Immature natural killer cell (primary cell): ENCODE data around the gene RNF32. TPM values are rescaled to one million over a fixed set of nuclear protein-coding genes. Genes with fewer than 3 reads are reported as not detected.
A peak's percentile ranks its signal among the peaks of the same experiment; 100 is the strongest.

Experiments
- DNase-seq, 3 donors: peaks; one replicate each; pipeline ENCODE4 v3.0.0; 2022; ENCODE audit warnings: mixed read lengths in 1 of 3
- H3K27ac Mint-ChIP-seq, 6 donors: one replicate each; pipeline ENCODE4 v1.8.0; 2020; ENCODE audit warnings: mixed read lengths in 6 of 6, mild to moderate bottlenecking in 5 of 6, inconsistent platforms in 4 of 6, moderate library complexity in 3 of 6
- H3K27me3 Mint-ChIP-seq, 3 donors: one replicate each; pipeline ENCODE4 v1.8.0; 2020 to 2021; ENCODE audit warnings: low read depth in 3 of 3, mild to moderate bottlenecking in 3 of 3, mixed read lengths in 3 of 3, moderate library complexity in 3 of 3, inconsistent platforms in 1 of 3
- H3K36me3 Mint-ChIP-seq, 3 donors: one replicate each; pipeline ENCODE4 v1.8.0; 2020; ENCODE audit warnings: mixed read lengths in 3 of 3, inconsistent platforms in 2 of 3, mild to moderate bottlenecking in 2 of 3
- H3K4me1 Mint-ChIP-seq, 2 donors: one replicate each; pipeline ENCODE4 v1.8.0; 2020; ENCODE audit warnings: inconsistent platforms in 2 of 2, mild to moderate bottlenecking in 2 of 2, mixed read lengths in 2 of 2, moderate library complexity in 1 of 2
- H3K4me3 Mint-ChIP-seq, 5 donors: one replicate each; pipeline ENCODE4 v1.8.0; 2020; ENCODE audit warnings: mild to moderate bottlenecking in 5 of 5, mixed read lengths in 5 of 5, inconsistent platforms in 3 of 5, moderate library complexity in 3 of 5
- H3K9me3 Mint-ChIP-seq, 6 donors: one replicate each; pipeline ENCODE4 v1.8.0; 2020; ENCODE audit warnings: mild to moderate bottlenecking in 6 of 6, mixed read lengths in 6 of 6, inconsistent platforms in 4 of 6, moderate library complexity in 3 of 6
- polyA plus RNA-seq, 3 donors: library from polyadenylated mRNA; unstranded; fragments of 300-500 nt; fragmentation: Illumina TruSeq; gene quantifications; one replicate each; pipeline ENCODE4 v1.2.3, GENCODE V29; 2021

RNF32 gene
- polyA plus RNA-seq, result 1 to 10 TPM in 1 of 3 donors, under 1 TPM in 2; 0.32 to 4.7 (median 0.57) TPM

- peaks cover 0 to 5% (median under 1%) of the 10 kb centered on the region in 6 donors for H3K9me3 Mint-ChIP-seq
- H3K4me3 Mint-ChIP-seq, result peak within 1 kb of the TSS; percentile 77 to 89 (median 84)
- H3K27ac Mint-ChIP-seq, result peak within 1 kb of the TSS in 3 of 6 donors; percentile 5 to 35 (median 8)
- peaks cover 13 to 18% of the 10 kb centered on the region in 2 donors for H3K4me1 Mint-ChIP-seq
- peaks cover 6 to 24% (median 20%) of the 10 kb centered on the region in 3 donors for H3K27me3 Mint-ChIP-seq
- H3K36me3 Mint-ChIP-seq, result peaks cover 0 to 4% (median 2%) of the 10 kb centered on the region in 3 donors
- DNase-seq, result peak; percentile 55 to 73 (median 69)
These were observed at the start of gene RNF32 for GRCh38 chr7:156640257-156640948. Gene RNF32 (plus strand): TSS chr7:156640774. CDS start chr7:156643878, 3,104 bp downstream.

- no peaks in the 10 kb centered on the region for H3K4me1 Mint-ChIP-seq
- peaks cover 0 to 8% (median 3%) of the 10 kb centered on the region in 6 donors for H3K9me3 Mint-ChIP-seq
- peaks cover 0 to 4% (median 1%) of the 10 kb centered on the region in 3 donors for H3K27me3 Mint-ChIP-seq
- H3K4me3 Mint-ChIP-seq, result no peak overlapping the region
- peaks cover 0 to 5% (median under 1%) of the 10 kb centered on the region in 3 donors for H3K36me3 Mint-ChIP-seq
- no peak for DNase-seq
- H3K27ac Mint-ChIP-seq, result no peak overlapping the region
These were observed 48.3 kb upstream of the RNF32 start for GRCh38 chr7:156592155-156592884.

DNA sequence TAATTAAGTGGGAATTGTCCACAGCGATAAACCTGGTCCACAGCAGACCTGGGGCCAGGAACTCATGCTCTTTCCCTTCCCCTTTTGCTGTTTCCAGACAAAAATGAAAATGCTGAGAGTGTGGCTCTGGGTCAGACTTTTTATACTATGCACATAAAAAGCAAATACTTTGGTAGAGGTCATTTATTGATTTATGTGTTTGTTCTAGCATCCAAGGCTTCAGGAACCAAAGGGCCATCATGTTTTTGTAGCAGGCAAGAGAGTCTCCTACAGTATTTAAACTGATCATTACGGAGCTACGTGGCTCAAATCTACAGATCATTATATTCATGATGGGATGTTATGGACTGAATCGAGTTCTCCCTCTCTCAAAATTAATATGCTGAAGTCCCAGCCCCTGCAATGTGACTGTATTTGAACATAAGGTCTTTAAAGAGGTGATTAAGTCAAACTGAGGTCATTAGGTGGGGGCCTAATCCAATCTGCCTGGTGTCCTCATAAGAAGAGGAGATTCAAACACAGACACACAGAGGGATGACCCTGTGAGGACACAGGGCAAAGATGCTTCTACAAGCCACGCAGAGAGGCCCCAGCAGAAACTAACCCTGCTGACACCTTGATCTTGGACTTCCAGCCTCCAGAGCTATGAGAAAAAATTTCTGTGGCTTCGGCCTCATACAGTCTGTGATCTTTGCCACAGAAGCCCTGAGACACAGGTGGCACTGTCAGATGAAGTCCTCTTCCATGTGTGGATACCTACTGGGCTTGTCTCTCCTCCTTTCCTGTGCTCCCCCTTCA, 46.1 kb upstream of the RNF32 start:
- H3K36me3 Mint-ChIP-seq, result peaks cover 0 to 5% (median 0%) of the 10 kb centered on the region in 3 donors
- DNase-seq, result no peak
- no peak overlapping the region for H3K4me3 Mint-ChIP-seq
- no peak overlapping the region for H3K27ac Mint-ChIP-seq
- peaks cover 0 to 8% (median 3%) of the 10 kb centered on the region in 6 donors for H3K9me3 Mint-ChIP-seq
- H3K4me1 Mint-ChIP-seq, result no peaks in the 10 kb centered on the region
- peaks cover 0 to 4% (median 2%) of the 10 kb centered on the region in 3 donors for H3K27me3 Mint-ChIP-seq

DNA sequence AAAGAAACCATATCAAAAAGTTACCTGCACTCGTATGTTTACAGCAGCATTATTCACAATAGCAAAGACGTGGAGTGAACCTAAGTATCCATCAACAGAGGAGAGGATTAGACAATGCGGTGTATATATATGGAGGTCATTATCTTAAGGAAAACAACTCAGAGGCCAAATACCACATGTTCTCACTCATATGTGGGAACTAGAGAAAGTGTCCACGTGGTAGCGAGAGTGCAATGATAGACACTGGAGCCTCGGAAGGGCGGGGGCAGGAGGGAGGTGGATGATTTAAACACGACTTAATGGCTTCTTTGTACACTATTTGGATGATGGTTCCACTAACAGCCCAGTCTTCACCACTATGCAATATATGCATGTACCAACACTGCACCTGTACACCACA, 40.1 kb upstream of the RNF32 start:
- no peak for DNase-seq
- peaks cover 1 to 6% (median 5%) of the 10 kb centered on the region in 3 donors for H3K27me3 Mint-ChIP-seq
- no peaks in the 10 kb centered on the region for H3K9me3 Mint-ChIP-seq
- no peaks in the 10 kb centered on the region for H3K4me1 Mint-ChIP-seq
- no peak overlapping the region for H3K27ac Mint-ChIP-seq
- no peak overlapping the region for H3K4me3 Mint-ChIP-seq
- H3K36me3 Mint-ChIP-seq, result no peaks in the 10 kb centered on the region

GRCh38 chr7:156602283-156602682, 38.3 kb upstream of the RNF32 start:
- H3K4me3 Mint-ChIP-seq, result no peak overlapping the region
- no peaks in the 10 kb centered on the region for H3K9me3 Mint-ChIP-seq
- no peak for DNase-seq
- H3K27me3 Mint-ChIP-seq, result peaks cover 1 to 6% (median 3%) of the 10 kb centered on the region in 3 donors
- H3K27ac Mint-ChIP-seq, result no peak overlapping the region
- H3K4me1 Mint-ChIP-seq, result peaks cover 0 to 2% of the 10 kb centered on the region in 2 donors
- H3K36me3 Mint-ChIP-seq, result no peaks in the 10 kb centered on the region

GRCh38 chr7:156603011-156603410, 37.6 kb upstream of the RNF32 start:
- peaks cover 1 to 6% (median 3%) of the 10 kb centered on the region in 3 donors for H3K27me3 Mint-ChIP-seq
- H3K4me3 Mint-ChIP-seq, result no peak overlapping the region
- DNase-seq, result no peak

GRCh38 chr7:156603629-156604028, 36.9 kb upstream of the RNF32 start:
- peaks cover 0 to 2% (median 0%) of the 10 kb centered on the region in 3 donors for H3K36me3 Mint-ChIP-seq

More at GRCh38 chr7:156603011-156603410, 37.6 kb upstream of the RNF32 start:
- Mint-ChIP-seq H3K9me3 (no peaks in the 10 kb centered on the region), H3K4me1 (peaks cover 0 to 2% of the 10 kb centered on the region in 2 donors), H3K36me3 (no peaks in the 10 kb centered on the region), H3K27ac (no peak overlapping the region)

DNA sequence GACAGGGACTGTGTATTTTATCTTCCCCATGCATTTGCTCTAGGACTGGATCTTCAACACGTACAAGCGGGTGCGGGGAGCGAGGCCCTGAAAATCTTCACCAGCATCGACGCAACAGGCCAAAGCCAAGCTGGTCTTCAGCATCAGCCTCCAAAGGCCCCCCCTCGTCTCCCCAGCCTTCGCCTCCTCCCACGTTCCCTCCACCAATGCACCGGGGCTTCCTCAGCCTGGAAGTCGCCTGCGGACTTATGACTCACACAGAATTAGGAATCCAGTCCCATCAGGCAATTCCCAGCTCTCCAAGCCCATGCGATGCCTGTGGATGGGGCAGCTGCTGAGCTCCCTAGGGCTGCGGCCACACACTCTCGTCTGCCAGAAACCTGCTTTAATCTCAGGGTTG, 36.3 kb upstream of the RNF32 start:
- Mint-ChIP-seq H3K27me3 (peaks cover 5 to 10% (median 9%) of the 10 kb centered on the region in 3 donors), H3K9me3 (no peaks in the 10 kb centered on the region), H3K4me1 (peaks cover 0 to 4% of the 10 kb centered on the region in 2 donors), H3K4me3 (no peak overlapping the region), H3K36me3 (peaks cover 0 to 4% (median 0%) of the 10 kb centered on the region in 3 donors), H3K27ac (no peak overlapping the region)
- DNase-seq, result no peak

More at GRCh38 chr7:156603629-156604028, 36.9 kb upstream of the RNF32 start:
- DNase-seq, result no peak
- Mint-ChIP-seq H3K27me3 (peaks cover 1 to 8% (median 5%) of the 10 kb centered on the region in 3 donors), H3K27ac (no peak overlapping the region), H3K9me3 (no peaks in the 10 kb centered on the region), H3K4me1 (peaks cover 0 to 4% of the 10 kb centered on the region in 2 donors), H3K4me3 (no peak overlapping the region)

GRCh38 chr7:156604836-156605695, 35.5 kb upstream of the RNF32 start:
- no peak overlapping the region for H3K27ac Mint-ChIP-seq
- DNase-seq, result no peak
- H3K4me3 Mint-ChIP-seq, result no peak overlapping the region
- peaks cover 0 to 4% (median 0%) of the 10 kb centered on the region in 3 donors for H3K36me3 Mint-ChIP-seq
- H3K27me3 Mint-ChIP-seq, result peaks cover 5 to 11% (median 10%) of the 10 kb centered on the region in 3 donors
- peaks cover 0 to 4% of the 10 kb centered on the region in 2 donors for H3K4me1 Mint-ChIP-seq
- no peaks in the 10 kb centered on the region for H3K9me3 Mint-ChIP-seq

- H3K27me3 Mint-ChIP-seq, result peaks cover 5 to 12% (median 11%) of the 10 kb centered on the region in 3 donors
- no peak overlapping the region for H3K27ac Mint-ChIP-seq
- peaks cover 0 to 9% (median 0%) of the 10 kb centered on the region in 3 donors for H3K36me3 Mint-ChIP-seq
- peaks cover 0 to 2% (median 0%) of the 10 kb centered on the region in 6 donors for H3K9me3 Mint-ChIP-seq
- DNase-seq, result no peak
- H3K4me3 Mint-ChIP-seq, result peak overlapping the region in 1 of 5 donors; percentile 10
- peaks cover 0 to 4% of the 10 kb centered on the region in 2 donors for H3K4me1 Mint-ChIP-seq
These were observed 34.4 kb upstream of the RNF32 start for GRCh38 chr7:156606135-156606534.

DNA sequence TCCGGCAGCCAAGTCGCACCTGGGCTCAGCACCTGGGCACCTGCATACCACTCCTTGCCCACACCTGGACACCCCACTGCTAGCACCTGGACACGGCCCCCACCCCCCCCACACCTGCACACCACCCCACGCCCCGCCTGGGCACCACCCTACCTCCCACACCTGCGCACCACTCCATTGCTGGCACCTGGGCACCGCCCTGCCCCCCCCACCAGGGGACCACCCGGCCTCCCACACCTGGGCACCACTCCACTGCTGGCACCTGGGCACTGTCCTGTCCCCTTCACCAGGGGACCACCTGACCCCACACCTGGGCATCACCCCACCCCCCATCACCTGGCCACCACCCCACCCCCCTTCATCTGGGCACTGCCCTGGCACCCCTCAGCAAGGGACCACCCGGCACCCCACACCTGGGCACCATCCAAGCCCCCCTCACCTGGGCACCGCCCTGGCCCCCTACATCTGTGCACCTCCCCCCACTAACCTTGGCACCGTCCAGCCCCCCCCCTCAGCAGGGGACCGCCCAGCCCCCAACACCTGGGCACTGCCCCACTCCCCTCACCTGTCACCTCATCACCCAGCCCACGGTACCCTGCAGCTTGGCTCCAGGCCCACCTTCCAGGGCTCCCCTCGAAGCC, 33.8 kb upstream of the RNF32 start:
- peaks cover 5 to 12% (median 11%) of the 10 kb centered on the region in 3 donors for H3K27me3 Mint-ChIP-seq
- H3K9me3 Mint-ChIP-seq, result peaks cover 0 to 2% (median 0%) of the 10 kb centered on the region in 6 donors
- H3K36me3 Mint-ChIP-seq, result peaks cover 0 to 9% (median 0%) of the 10 kb centered on the region in 3 donors
- H3K4me3 Mint-ChIP-seq, result peak overlapping the region in 1 of 5 donors; percentile 34
- peaks cover 0 to 4% of the 10 kb centered on the region in 2 donors for H3K4me1 Mint-ChIP-seq
- no peak for DNase-seq
- H3K27ac Mint-ChIP-seq, result no peak overlapping the region
